Activated CD4-positive, alpha-beta T cell treated with anti-CD3 and anti-CD28 coated beads for 36 hours (primary cell): ENCODE results near the gene NFX1. TPM values are rescaled to one million over a fixed set of nuclear protein-coding genes. Genes with fewer than 3 reads are reported as not detected.

ENCODE experiments used
- ATAC-seq: fragments of 200-7000 bp; cut with Tn5 transposase; one replicate; pipeline ENCODE4 v1.10.0; 2021; ENCODE audit warnings: mild to moderate bottlenecking, moderate library complexity
- CTCF ChIA-PET: fragments of 350-600 bp; sonication (Branson Sonifier 250); formaldehyde crosslinking; loops from one replicate; lab custom pipeline; 2021; ENCODE audit warnings: antibody characterized with exemption; lab: Charles Lee
- POLR2A ChIA-PET: fragments of 350-600 bp; sonication (Branson Sonifier 250); formaldehyde crosslinking; loops from one replicate; lab custom pipeline; 2021; ENCODE audit warnings: antibody characterized with exemption, inconsistent platforms; lab: Charles Lee
- DNase-seq: peaks from one replicate; pipeline ENCODE4 v3.0.0-alpha.2; 2020
- H3K27ac Mint-ChIP-seq: one replicate; pipeline ENCODE4 v1.8.0; 2021; ENCODE audit warnings: mixed read lengths
- H3K27me3 Mint-ChIP-seq: one replicate; pipeline ENCODE4 v1.8.0; 2021; ENCODE audit warnings: mixed read lengths
- H3K36me3 Mint-ChIP-seq: one replicate; pipeline ENCODE4 v1.8.0; 2021; ENCODE audit warnings: low read depth, mixed read lengths
- H3K4me1 Mint-ChIP-seq: one replicate; pipeline ENCODE4 v1.8.0; 2021; ENCODE audit warnings: mixed read lengths
- H3K4me3 Mint-ChIP-seq: one replicate; pipeline ENCODE4 v1.8.0; 2021; ENCODE audit warnings: mild to moderate bottlenecking, moderate library complexity, mixed read lengths
- H3K9me3 Mint-ChIP-seq: one replicate; pipeline ENCODE4 v1.8.0; 2021; ENCODE audit warnings: low read depth, mixed read lengths
- intact Hi-C, 2 experiments: fragments of 100-400 bp; cut with DNase I in 1 of 2; cut with micrococcal nuclease in 1 of 2; formaldehyde crosslinking; loops; one replicate each; pipeline versions ENCODE4 v1.14.2 to v1.15.1; 2022 to 2024; cut with DNase I, micrococcal nuclease
- total RNA-seq, 2 experiments: library from RNA; stranded (reverse); gene quantifications; one replicate each; pipeline ENCODE4 v1.2.3, GENCODE V29; 2021

The NFX1 gene
- total RNA-seq, 2 experiments from 2014 or later: 31.2 to 33.7 TPM

DNA sequence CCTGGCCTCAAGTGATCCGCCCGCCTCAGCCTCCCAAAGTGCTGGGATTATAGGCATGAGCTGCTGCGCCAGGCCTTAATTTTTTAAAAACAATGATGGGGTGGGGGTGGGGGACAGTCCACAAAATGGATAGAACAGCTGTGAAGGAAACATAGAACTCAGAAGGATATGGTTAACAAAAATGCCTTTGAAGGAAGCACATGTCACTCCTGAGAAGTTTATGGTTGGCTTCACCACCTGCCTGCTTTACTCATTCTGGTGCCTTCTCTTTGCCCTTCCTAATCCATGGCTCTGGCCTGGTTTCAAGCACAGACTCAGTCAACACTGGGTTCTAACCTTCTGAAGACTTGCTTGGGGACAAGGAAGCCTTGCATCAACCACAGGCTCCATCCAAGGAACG is 36.1 kb upstream of the NFX1 start:
- ChIA-PET POLR2A (interaction anchor here (0.6 kb wide), 1 partner anchor 10 kb away, joined by 4 read pairs; the partner anchor contains the start of genes BAG1 and CHMP5), CTCF (no interaction called here)
- Mint-ChIP-seq H3K27me3 (no peaks in the 10 kb centered on the region), H3K36me3 (peaks cover 36% of the 10 kb centered on the region), H3K4me3 (no peak overlapping the region), H3K4me1 (no peaks in the 10 kb centered on the region), H3K27ac (no peak overlapping the region), H3K9me3 (no peaks in the 10 kb centered on the region)
- ATAC-seq (no peak), DNase-seq (no peak)
- intact Hi-C loops: no loop called here

DNA sequence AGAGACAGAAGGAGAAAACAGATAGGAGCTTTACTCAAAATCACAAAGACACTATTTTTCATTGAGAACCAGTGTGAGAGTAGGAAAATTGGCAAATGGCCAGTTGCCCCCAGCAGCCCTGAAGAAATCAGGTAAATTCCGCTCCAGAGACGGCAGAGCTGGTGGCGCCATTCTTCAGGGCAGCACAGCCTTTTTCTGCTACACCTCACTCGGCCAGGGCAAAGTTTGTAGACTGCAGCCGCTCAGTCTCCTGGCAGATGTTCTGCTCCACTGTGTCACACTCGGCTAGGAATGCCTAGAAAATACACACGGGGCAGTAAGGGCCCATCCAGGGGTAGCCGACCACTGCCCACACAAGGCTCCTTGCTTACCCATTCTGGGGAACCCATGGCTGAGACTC is 35.3 kb upstream of the NFX1 start:
- no peak for DNase-seq
- no peak for ATAC-seq
- Mint-ChIP-seq H3K27me3 (no peaks in the 10 kb centered on the region), H3K9me3 (no peaks in the 10 kb centered on the region), H3K36me3 (peaks cover 38% of the 10 kb centered on the region), H3K27ac (no peak overlapping the region), H3K4me3 (no peak overlapping the region), H3K4me1 (peaks cover 5% of the 10 kb centered on the region)
- ChIA-PET POLR2A (no interaction called here), CTCF (no interaction called here)
- intact Hi-C loops: no loop called here

DNA sequence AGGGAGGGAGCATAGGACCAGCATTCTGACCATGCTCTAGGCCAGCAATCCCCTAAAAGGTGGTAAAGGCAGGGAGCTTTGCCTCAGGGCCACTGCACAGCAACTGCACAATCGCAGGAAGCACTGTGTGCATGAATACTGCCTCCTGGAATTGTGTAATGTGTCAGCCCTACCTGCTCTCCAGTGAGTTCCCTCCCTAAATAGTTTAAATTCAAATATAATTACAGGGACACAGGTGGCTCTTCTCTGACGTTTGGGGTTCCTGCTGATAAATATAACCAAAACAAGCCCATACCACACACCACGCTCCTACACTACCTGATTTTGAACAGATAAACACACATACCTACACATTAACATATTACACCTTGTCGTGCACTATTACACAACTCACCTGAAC is 34.8 kb upstream of the NFX1 start:
- intact Hi-C loops: no loop called here
- Mint-ChIP-seq H3K36me3 (peaks cover 42% of the 10 kb centered on the region), H3K9me3 (no peaks in the 10 kb centered on the region), H3K27ac (no peak overlapping the region), H3K4me1 (peaks cover 7% of the 10 kb centered on the region), H3K4me3 (no peak overlapping the region), H3K27me3 (no peaks in the 10 kb centered on the region)
- ChIA-PET CTCF (no interaction called here), POLR2A (no interaction called here)
- DNase-seq (no peak), ATAC-seq (no peak)

DNA sequence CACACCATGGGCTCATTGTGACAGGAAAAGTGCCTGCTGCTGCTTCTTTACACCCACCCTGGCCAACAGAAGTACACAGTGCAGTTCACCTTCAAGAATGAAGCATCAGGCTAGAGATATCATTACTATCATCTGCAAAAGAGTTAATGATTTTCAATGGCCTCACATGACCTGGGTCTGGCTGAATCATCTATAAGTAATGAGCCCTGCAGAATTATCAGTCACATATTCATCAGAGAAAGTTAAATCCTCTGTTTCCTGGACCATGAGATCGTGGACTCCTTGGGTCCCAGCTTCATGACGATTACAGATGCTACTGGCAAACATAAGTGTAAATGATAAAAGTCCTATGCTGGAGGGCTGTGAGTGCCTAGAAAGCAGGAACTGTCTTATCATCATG is 34.1 kb upstream of the NFX1 start:
- H3K4me3 Mint-ChIP-seq: no peak overlapping the region

DNA sequence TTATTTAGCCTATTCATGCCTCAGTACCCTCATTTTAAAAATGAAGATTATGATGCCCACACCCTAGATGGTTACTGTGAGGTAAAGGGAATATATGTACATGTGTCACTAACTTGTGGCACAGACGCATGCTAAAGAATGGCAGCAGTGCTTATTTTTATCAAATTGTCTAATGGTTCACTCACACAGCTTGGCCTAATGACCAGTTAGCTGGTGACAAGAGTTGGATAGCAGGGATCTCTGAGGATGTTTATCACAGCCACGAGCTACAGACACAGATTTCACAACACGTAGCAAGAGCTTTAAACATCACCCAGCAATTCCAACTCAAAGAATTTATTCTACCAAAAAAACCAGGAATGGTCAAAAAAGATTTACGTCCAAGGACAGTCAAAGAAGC is 33.0 kb upstream of the NFX1 start:
- no peaks in the 10 kb centered on the region for H3K27me3 Mint-ChIP-seq
- intact Hi-C loops: no loop called here
- H3K27ac Mint-ChIP-seq: no peak overlapping the region
- H3K4me1 Mint-ChIP-seq: peaks cover 13% of the 10 kb centered on the region
- H3K9me3 Mint-ChIP-seq: no peaks in the 10 kb centered on the region
- DNase-seq: no peak
- no peak overlapping the region for H3K4me3 Mint-ChIP-seq
- POLR2A ChIA-PET: interaction anchor here (0.9 kb wide), 1 partner anchor 33 kb away, joined by 4 read pairs; the partner anchor contains the start of gene NFX1
- no peak for ATAC-seq
- H3K36me3 Mint-ChIP-seq: peaks cover 54% of the 10 kb centered on the region
- CTCF ChIA-PET: interaction anchor here (1.2 kb wide), 1 partner anchor 31 kb away, joined by 3 read pairs; no protein-coding TSS in a partner anchor

More for the DNA sequence above, 34.1 kb upstream of the NFX1 start:
- H3K9me3 Mint-ChIP-seq: no peaks in the 10 kb centered on the region
- DNase-seq (no peak), ATAC-seq (no peak)
- H3K27me3 Mint-ChIP-seq: no peaks in the 10 kb centered on the region
- intact Hi-C loops: no loop called here
- H3K36me3 Mint-ChIP-seq: peaks cover 47% of the 10 kb centered on the region
- H3K4me1 Mint-ChIP-seq: peaks cover 11% of the 10 kb centered on the region
- H3K27ac Mint-ChIP-seq: no peak overlapping the region
- POLR2A ChIA-PET: no interaction called here
- CTCF ChIA-PET: interaction anchor here (0.8 kb wide), 1 partner anchor 254 kb away, joined by 3 read pairs; no protein-coding TSS in a partner anchor

DNA sequence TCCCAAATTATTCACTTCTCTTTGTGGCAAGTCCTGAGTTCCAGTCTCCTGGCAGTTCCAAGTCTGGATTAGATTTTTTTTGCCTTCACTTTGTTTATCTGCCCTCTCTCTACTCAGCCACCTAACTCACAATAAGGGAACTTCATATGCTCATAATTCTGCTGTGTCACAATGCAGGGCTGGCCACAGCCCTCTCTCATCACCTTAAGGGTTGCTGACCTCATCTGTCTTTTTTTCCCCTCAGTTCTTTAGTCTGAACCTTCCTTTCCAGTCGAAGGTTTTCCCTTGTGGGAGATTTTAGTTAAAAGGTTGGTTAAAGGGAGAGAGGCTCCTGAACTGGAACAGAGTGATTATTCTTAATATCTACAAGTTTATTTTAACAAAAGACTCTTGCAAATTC is 29.9 kb upstream of the NFX1 start:
- CTCF ChIA-PET: no interaction called here
- H3K9me3 Mint-ChIP-seq: no peaks in the 10 kb centered on the region
- H3K27me3 Mint-ChIP-seq: no peaks in the 10 kb centered on the region
- H3K27ac Mint-ChIP-seq: no peak overlapping the region
- peaks cover 25% of the 10 kb centered on the region for H3K4me1 Mint-ChIP-seq
- no peak for DNase-seq
- ATAC-seq: no peak
- POLR2A ChIA-PET: no interaction called here
- peaks cover 60% of the 10 kb centered on the region for H3K36me3 Mint-ChIP-seq
- H3K4me3 Mint-ChIP-seq: no peak overlapping the region
- intact Hi-C loops: loop anchor here in 1 of 2 experiments (5.0 kb wide), 1 partner anchor 1067 kb away; the partner anchor contains the start of genes KIF24 and NUDT2

DNA sequence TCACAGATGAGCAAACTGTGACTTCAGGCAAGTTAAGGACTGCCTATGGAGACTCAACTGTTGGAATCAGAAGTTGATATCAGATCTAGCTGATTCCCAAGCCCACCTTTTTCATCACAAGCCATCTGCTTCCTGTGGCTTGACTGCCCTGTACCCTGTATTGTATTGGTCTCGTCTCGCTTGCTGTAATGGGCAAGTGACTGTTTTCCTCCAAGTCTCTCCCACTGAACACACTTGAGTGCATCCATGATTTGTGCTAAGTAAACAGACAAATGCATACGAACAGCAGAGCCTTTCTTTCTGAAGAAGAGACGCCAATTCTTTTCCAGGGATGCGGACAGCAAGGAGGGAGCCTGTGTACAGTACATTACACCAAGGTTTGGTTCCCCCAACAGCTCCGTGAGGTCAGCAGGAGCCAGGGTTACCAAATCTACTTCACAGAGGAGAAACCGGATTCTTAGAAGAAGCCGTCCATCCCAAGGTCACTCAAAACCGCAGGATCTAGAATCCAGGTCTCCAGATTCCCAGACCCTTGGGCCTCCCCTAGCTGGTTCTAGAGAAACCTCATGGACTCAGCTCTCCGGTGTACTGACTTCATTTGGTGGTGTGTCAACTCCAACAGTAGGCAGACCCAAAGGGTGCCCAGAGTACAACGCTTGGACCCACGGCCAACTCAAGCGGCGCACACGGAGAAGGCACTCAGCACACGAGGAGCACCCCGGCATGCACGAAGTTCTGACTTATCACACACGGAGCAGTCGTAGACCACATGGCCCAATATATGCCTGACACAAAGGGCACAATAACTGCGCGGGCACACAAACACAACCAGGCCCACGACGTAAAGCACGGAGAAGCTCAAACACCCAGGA is 26.9 kb upstream of the NFX1 start:
- H3K9me3 Mint-ChIP-seq: no peaks in the 10 kb centered on the region
- no peaks in the 10 kb centered on the region for H3K27me3 Mint-ChIP-seq
- ChIA-PET CTCF (interaction anchor here (0.6 to 2.1 kb wide), 4 partner anchors 20 to 188 kb away, joined by 3 to 4 read pairs (median 4); no protein-coding TSS in a partner anchor), POLR2A (interaction anchor here (1.2 to 2.2 kb wide), 3 partner anchors 27 to 238 kb away, joined by 3 to 10 read pairs (median 3); partner anchors contain the start of genes DNAJA1 and NFX1)
- peaks cover 66% of the 10 kb centered on the region for H3K36me3 Mint-ChIP-seq
- ATAC-seq (no peak), DNase-seq (peak; percentile 49)
- intact Hi-C loops: loop anchor here (1.0 to 5.0 kb wide), 14 partner anchors 27 to 1113 kb away; partner anchors contain the start of genes APTX (in 2 of the 2), AQP3 (in 2 of the 2), B4GALT1 (in 2 of the 2) and DNAJA1 (in 2 of the 2)
- peaks cover 51% of the 10 kb centered on the region for H3K4me1 Mint-ChIP-seq
- peak overlapping the region; percentile 97 for H3K4me3 Mint-ChIP-seq
- H3K27ac Mint-ChIP-seq: peak overlapping the region; percentile 93

DNA sequence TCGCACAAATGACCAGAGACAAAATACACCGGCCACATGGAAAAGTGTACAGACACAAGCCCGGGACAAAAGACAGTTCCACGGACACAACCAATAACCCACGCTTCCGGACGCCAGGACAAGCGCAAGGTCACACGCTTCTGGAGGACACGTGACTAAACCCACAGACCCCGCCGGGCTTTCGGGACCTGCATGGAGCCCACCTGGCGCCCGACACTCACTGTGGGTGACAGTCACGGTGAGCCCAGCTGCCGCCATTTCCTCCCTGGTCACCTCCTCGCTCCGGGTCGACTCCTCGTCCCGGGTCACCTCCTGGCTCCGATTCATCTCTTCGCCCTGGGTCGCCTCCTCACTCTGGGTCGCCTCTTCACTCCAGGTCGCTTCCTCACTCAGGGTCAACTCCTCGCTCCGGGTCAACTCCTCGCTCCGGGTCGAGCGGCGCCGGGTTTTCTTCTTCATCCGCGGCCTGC is 26.3 kb upstream of the NFX1 start:
- H3K27me3 Mint-ChIP-seq: no peaks in the 10 kb centered on the region
- peak overlapping the region; percentile 97 for H3K4me3 Mint-ChIP-seq
- intact Hi-C loops: loop anchor here (1.0 to 5.0 kb wide), 14 partner anchors 26 to 1113 kb away; partner anchors contain the start of genes APTX (in 2 of the 2), AQP3 (in 2 of the 2), B4GALT1 (in 2 of the 2) and DNAJA1 (in 2 of the 2)
- H3K36me3 Mint-ChIP-seq: peaks cover 62% of the 10 kb centered on the region
- ATAC-seq: peak; percentile 1
- ChIA-PET CTCF (interaction anchor here (1.2 kb wide), 1 partner anchor 38 kb away, joined by 4 read pairs; no protein-coding TSS in a partner anchor), POLR2A (interaction anchor here (0.5 to 2.2 kb wide), 4 partner anchors 26 to 238 kb away, joined by 3 to 10 read pairs (median 4); partner anchors contain the start of genes DNAJA1 and NFX1)
- DNase-seq: peak; percentile 62
- peaks cover 51% of the 10 kb centered on the region for H3K4me1 Mint-ChIP-seq
- no peaks in the 10 kb centered on the region for H3K9me3 Mint-ChIP-seq
- peak overlapping the region; percentile 93 for H3K27ac Mint-ChIP-seq

DNA sequence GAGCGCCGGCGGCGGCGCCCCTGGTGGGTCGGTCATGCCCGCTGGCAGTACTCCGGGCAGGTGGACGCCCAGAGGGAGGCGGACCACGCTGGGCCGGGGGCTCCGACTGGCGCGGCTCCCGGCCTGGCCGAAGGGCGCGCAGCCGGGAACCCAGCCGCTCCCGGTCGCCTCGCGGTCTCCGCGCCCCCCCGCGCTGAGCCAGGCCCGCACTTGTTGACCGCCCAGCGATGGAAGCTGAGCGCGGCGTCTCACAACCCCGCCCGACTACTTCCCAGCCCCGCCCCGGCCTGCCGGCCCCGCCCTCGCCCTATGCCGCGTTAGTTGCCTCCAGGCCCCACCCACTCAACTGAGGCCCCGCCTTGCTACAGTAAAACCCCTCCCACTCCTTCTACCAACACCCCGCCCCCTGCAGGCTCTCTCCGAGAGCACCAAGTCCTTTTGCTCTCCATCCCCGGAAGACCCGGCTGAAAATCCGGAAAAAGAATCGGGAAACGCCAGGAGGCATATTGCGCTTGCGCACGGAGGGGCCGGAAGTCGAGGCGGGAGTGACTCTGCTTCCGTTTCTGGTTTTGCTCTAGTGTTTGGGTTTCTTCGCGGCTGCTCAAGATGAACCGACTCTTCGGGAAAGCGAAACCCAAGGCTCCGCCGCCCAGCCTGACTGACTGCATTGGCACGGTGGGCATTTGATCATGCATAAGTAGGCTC is 25.7 kb upstream of the NFX1 start, which contains the start of the genes BAG1 and CHMP5:
Gene BAG1 (minus strand): TSS at position 236 of the 705 bp plus-strand sequence.
Gene CHMP5 (plus strand): TSS at position 577 of the 705 bp plus-strand sequence. CDS start 30 bp downstream, at position 607.
- Mint-ChIP-seq H3K36me3 (peaks cover 61% of the 10 kb centered on the region), H3K4me1 (peaks cover 51% of the 10 kb centered on the region), H3K27ac (peak within 1 kb of the TSS; percentile 99), H3K9me3 (no peaks in the 10 kb centered on the region), H3K27me3 (no peaks in the 10 kb centered on the region), H3K4me3 (peak within 1 kb of the TSS; percentile 97)
- DNase-seq (peak; percentile 100), ATAC-seq (peak; percentile 96)
- CTCF ChIA-PET: no interaction called here
- intact Hi-C loops: loop anchor here (1.0 to 5.0 kb wide), 15 partner anchors 26 to 1112 kb away; partner anchors contain the start of genes APTX (in 2 of the 2), AQP3 (in 2 of the 2), B4GALT1 (in 2 of the 2) and DNAJA1 (in 2 of the 2)
- POLR2A ChIA-PET: interaction anchor here (0.5 to 2.2 kb wide), 5 partner anchors 11 to 239 kb away, joined by 3 to 10 read pairs (median 4); partner anchors contain the start of genes DNAJA1 and NFX1

DNA sequence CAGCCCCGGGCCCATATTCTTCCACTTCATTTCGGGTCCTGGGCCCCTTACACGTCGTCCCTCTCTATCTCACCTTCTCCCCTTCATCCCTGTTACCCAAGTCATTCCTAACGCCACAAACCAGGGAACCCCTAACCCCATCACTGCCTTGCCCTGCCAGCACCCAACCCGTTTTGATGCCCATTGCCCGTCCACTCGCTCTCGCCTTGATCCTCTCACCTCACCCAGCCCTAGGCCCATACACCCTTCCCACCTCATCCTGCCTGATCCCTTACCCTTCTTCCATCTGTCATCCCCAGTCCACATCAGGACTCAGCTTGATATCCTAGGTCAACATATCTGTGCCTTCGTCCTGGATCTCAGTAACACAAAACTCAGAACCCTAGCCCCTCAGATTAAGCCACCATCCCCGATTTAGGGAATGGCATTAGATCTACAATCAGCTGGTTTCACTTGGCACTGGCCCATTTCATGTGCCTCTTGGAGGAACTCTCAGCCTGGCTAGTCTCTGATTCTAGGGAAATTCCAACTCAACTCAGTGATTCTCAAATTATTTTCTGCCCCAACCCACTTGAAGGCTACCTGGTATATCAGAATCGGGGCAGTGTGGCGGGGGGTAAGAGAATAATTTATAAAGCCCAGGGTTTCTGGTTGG is 25.0 kb upstream of the NFX1 start:
- Mint-ChIP-seq H3K27ac (peak overlapping the region; percentile 99), H3K36me3 (peaks cover 58% of the 10 kb centered on the region)
- no peak for ATAC-seq

More for the DNA sequence above, 25.0 kb upstream of the NFX1 start:
- Mint-ChIP-seq H3K27me3 (no peaks in the 10 kb centered on the region), H3K4me3 (peak overlapping the region; percentile 97), H3K9me3 (no peaks in the 10 kb centered on the region), H3K4me1 (peaks cover 46% of the 10 kb centered on the region)
- POLR2A ChIA-PET: interaction anchor here (1.0 kb wide), 1 partner anchor 241 kb away, joined by 3 read pairs; the partner anchor contains the start of gene DNAJA1
- intact Hi-C loops: loop anchor here in 1 of 2 experiments (1.0 to 2.0 kb wide), 4 partner anchors 41 to 1111 kb away; partner anchors contain the start of genes AQP3 and MYORG
- CTCF ChIA-PET: no interaction called here
- no peak for DNase-seq
